ENCODE measurements around the gene PNMA6E.

PNMA6E gene

DNA sequence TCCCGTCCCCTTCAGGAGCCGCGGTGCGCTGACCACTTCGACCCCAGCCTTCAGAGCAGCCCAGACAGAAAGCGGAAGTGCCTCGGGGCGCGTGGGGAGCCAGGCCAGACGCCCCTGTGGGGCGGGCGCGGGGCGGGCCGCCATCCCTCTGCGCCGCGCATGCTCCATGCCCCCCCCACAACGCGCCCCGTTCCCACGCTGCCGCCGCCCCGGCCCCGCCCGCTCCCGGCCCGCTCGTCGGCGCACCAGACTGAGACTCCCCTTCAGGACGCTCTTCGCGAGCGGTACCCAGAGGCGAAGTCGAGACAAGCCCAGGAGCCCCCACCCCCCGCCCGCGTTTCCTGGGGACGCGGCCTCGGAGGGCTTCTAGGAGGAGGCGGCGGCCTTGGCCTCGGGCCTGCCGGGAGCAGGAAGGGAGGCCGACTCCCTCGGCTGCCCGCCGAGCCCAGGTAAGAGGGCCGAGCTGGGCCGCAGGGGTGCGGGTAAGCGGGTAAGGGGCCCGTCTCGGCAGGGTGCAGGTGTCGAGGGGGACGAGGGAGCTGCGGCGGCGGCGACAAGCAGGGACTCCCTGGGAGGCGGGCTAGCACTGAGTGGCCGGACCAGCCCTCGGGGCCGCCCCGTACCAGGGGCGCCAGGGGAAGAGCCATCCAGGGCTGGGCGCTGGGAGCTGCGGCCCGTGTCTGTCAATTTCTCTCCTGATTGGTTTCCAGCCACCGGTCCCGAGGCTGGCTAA is 10.3 kb upstream of the PNMA6E start, which contains the start of gene ZFP92:
ZFP92 (plus strand) TSS at position 218 of the 733 bp plus-strand sequence. CDS start 6,851 bp downstream, outside the sequence.
- H3K27ac ChIP-seq (ENCODE audit: low read depth, low read length) = no peak within 1 kb of the TSS
- H3K27me3 ChIP-seq (ENCODE audit: control insufficient read depth, low read length) = no peaks in the 10 kb centered on the region
- TF ChIP-seq, protein P1, sequence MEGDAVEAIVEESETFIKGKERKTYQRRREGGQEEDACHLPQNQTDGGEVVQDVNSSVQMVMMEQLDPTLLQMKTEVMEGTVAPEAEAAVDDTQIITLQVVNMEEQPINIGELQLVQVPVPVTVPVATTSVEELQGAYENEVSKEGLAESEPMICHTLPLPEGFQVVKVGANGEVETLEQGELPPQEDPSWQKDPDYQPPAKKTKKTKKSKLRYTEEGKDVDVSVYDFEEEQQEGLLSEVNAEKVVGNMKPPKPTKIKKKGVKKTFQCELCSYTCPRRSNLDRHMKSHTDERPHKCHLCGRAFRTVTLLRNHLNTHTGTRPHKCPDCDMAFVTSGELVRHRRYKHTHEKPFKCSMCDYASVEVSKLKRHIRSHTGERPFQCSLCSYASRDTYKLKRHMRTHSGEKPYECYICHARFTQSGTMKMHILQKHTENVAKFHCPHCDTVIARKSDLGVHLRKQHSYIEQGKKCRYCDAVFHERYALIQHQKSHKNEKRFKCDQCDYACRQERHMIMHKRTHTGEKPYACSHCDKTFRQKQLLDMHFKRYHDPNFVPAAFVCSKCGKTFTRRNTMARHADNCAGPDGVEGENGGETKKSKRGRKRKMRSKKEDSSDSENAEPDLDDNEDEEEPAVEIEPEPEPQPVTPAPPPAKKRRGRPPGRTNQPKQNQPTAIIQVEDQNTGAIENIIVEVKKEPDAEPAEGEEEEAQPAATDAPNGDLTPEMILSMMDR (IDR thresholded peaks at IDR 0.05; ENCODE audit: low read depth, low read length, poor library complexity, severe bottlenecking) = no peak
- TF ChIP-seq EZH2phosphoT487 (IDR thresholded peaks at IDR 0.05; ENCODE audit: borderline replicate concordance, low read length) = no peak
- no peaks in the 10 kb centered on the region for H3K9me2 ChIP-seq (replicated peaks; ENCODE audit: control insufficient read depth, low read length)
- peaks cover 3% of the 10 kb centered on the region; the same call in 1 of the 2 replicates for H3K79me2 ChIP-seq (ENCODE audit: control insufficient read depth, low read length)
- peak within 1 kb of the TSS; percentile 77 for H3K4me2 ChIP-seq (ENCODE audit: low read length)
- H3F3A ChIP-seq (ENCODE audit: control insufficient read depth, insufficient read depth) = no peaks in the 10 kb centered on the region
- no peaks in the 10 kb centered on the region for H3K36me3 ChIP-seq (ENCODE audit: control insufficient read depth, low read length)
- H3K4me3 ChIP-seq (ENCODE audit: low read length) = peak within 1 kb of the TSS; percentile 74
- no peaks in the 10 kb centered on the region for H4K20me1 ChIP-seq (ENCODE audit: control insufficient read depth, insufficient read depth, low read depth, low read length)
- H3K9me3 ChIP-seq (ENCODE audit: control insufficient read depth, insufficient read depth, low read length) = no peaks in the 10 kb centered on the region
- H3K4me1 ChIP-seq (ENCODE audit: control insufficient read depth, low read length) = peaks cover 19% of the 10 kb centered on the region

DNA sequence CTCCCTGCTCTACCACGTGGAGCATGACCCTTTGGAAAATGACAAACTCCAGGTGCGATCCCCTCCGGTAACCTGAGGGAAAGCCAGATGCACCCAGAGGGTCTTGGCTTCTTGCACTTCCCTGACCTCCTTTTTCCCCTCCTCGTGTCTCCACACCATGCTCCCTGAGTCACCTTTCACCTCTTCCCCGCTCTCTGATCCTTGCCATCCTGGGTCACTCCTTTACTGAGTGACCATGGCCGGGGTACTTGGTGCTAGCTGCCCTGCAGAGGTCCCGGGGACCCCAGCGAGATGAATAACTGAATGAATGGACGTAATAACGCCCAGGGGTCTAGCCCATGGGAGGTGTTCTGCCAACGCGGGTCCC is 9.7 kb upstream of the PNMA6E start:
- Histone ChIP-seq H4K20me1 (ENCODE audit: control insufficient read depth, insufficient read depth, low read depth, low read length) (no peaks in the 10 kb centered on the region), H3K36me3 (ENCODE audit: control insufficient read depth, low read length) (no peaks in the 10 kb centered on the region), H3K9me3 (ENCODE audit: control insufficient read depth, insufficient read depth, low read length) (no peaks in the 10 kb centered on the region), H3K27me3 (ENCODE audit: control insufficient read depth, low read length) (no peaks in the 10 kb centered on the region), H3K27ac (ENCODE audit: low read depth, low read length) (no peak overlapping the region), H3F3A (ENCODE audit: control insufficient read depth, insufficient read depth) (no peaks in the 10 kb centered on the region), H3K4me2 (ENCODE audit: low read length) (peak overlapping the region; percentile 77), H3K79me2 (ENCODE audit: control insufficient read depth, low read length) (peaks cover 3% of the 10 kb centered on the region; the same call in 1 of the 2 replicates), H3K4me1 (ENCODE audit: control insufficient read depth, low read length) (peaks cover 19% of the 10 kb centered on the region), H3K9me2 (replicated peaks; ENCODE audit: control insufficient read depth, low read length) (no peaks in the 10 kb centered on the region), H3K4me3 (ENCODE audit: low read length) (peak overlapping the region; percentile 74)
- TF ChIP-seq, protein P1 (IDR thresholded peaks at IDR 0.05; ENCODE audit: low read depth, low read length, poor library complexity, severe bottlenecking) = no peak
- TF ChIP-seq EZH2phosphoT487 (IDR thresholded peaks at IDR 0.05; ENCODE audit: borderline replicate concordance, low read length) = no peak

DNA sequence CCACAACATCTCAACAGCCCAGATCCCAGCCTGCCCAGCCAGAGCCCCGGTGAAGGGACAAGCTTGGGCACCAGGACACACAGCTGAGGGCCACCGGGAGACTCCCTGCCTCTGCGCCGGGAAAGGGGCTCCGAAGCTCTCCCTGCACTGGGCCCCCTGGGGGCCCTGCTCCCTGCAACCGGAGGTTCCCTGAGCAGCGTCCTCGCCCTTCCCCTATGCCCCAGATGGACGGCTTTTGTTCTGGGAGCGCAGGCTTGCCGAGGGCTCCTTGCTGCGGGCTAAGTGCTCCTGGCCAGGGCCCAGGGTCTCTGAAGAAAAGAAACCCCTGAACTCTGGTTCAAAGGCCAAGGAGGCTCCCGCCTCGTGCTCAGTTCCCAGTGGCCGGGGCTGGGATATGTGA is 9.2 kb upstream of the PNMA6E start:
- no peaks in the 10 kb centered on the region for H3K9me3 ChIP-seq (ENCODE audit: control insufficient read depth, insufficient read depth, low read length)
- H3K79me2 ChIP-seq (ENCODE audit: control insufficient read depth, low read length) = peaks cover 3% of the 10 kb centered on the region; the same call in 1 of the 2 replicates
- H3K4me3 ChIP-seq (ENCODE audit: low read length) = no peak overlapping the region
- TF ChIP-seq EZH2phosphoT487 (IDR thresholded peaks at IDR 0.05; ENCODE audit: borderline replicate concordance, low read length) = no peak
- TF ChIP-seq, protein P1 (IDR thresholded peaks at IDR 0.05; ENCODE audit: low read depth, low read length, poor library complexity, severe bottlenecking) = no peak
- H3K27ac ChIP-seq (ENCODE audit: low read depth, low read length) = no peak overlapping the region
- H3K9me2 ChIP-seq (replicated peaks; ENCODE audit: control insufficient read depth, low read length) = no peaks in the 10 kb centered on the region
- H3F3A ChIP-seq (ENCODE audit: control insufficient read depth, insufficient read depth) = no peaks in the 10 kb centered on the region
- H3K36me3 ChIP-seq (ENCODE audit: control insufficient read depth, low read length) = no peaks in the 10 kb centered on the region
- 0 out of 2 replicates have a peak overlapping the region, but pooled peaks have one; percentile 77 for H3K4me2 ChIP-seq (ENCODE audit: low read length)
- H4K20me1 ChIP-seq (ENCODE audit: control insufficient read depth, insufficient read depth, low read depth, low read length) = no peaks in the 10 kb centered on the region
- H3K4me1 ChIP-seq (ENCODE audit: control insufficient read depth, low read length) = peaks cover 19% of the 10 kb centered on the region
- H3K27me3 ChIP-seq (ENCODE audit: control insufficient read depth, low read length) = no peaks in the 10 kb centered on the region
